ENCODE measurements around the gene TANK.

The TANK gene

DNA sequence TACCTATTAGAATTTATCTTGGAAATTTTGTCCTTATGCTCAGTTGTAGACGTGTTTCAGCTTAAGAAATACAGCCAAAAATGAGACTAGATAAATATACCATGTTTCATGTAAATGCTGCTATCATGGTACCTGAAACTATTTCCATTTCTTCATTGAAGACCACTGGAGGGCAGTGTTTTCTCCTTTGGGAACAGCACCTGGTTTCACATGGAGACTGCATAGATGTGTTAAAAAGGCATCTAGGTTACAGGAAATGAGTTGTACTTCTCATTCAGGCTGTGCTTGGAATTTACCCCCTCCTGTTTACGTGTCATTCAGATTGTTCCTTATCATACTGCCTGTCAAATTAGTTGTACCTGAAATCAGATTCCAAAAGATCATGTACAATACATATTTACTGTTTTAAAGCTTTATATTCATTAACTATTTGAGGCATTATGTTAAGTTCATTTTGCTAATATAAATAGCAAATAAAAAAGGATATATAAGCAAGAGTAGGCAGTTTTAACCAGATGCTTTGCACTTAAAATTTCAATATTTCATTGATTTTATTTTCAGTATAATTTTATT is 90.7 kb downstream of the TANK start:
- H3K36me3 ChIP-seq (ENCODE audit: low read length) = no peaks in the 10 kb centered on the region
- no peak overlapping the region for H3K4me3 ChIP-seq (ENCODE audit: insufficient read depth, low read length, poor library complexity, severe bottlenecking)
- no peaks in the 10 kb centered on the region for H3K9me2 ChIP-seq (replicated peaks; ENCODE audit: insufficient read depth, low read length)
- no peak overlapping the region for H3K4me2 ChIP-seq (ENCODE audit: low read depth, low read length, poor library complexity, severe bottlenecking)
- no peaks in the 10 kb centered on the region for H4K20me1 ChIP-seq (ENCODE audit: low read depth, low read length)
- H3K27me3 ChIP-seq (ENCODE audit: low read length) = no peaks in the 10 kb centered on the region
- H3F3A ChIP-seq (ENCODE audit: insufficient read depth) = no peaks in the 10 kb centered on the region
- H3K79me2 ChIP-seq (ENCODE audit: insufficient read depth, low read length) = no peaks in the 10 kb centered on the region
- no peak overlapping the region for H3K9ac ChIP-seq (ENCODE audit: low read length)
- no peaks in the 10 kb centered on the region for H3K9me3 ChIP-seq (ENCODE audit: insufficient read depth, low read length)
- H2AFZ ChIP-seq (ENCODE audit: low read depth, low read length, severe bottlenecking) = no peak overlapping the region
- TF ChIP-seq EZH2phosphoT487 (conservative IDR thresholded peaks at IDR 0.05; ENCODE audit: low read length) = no peak
- TF ChIP-seq, protein P1, sequence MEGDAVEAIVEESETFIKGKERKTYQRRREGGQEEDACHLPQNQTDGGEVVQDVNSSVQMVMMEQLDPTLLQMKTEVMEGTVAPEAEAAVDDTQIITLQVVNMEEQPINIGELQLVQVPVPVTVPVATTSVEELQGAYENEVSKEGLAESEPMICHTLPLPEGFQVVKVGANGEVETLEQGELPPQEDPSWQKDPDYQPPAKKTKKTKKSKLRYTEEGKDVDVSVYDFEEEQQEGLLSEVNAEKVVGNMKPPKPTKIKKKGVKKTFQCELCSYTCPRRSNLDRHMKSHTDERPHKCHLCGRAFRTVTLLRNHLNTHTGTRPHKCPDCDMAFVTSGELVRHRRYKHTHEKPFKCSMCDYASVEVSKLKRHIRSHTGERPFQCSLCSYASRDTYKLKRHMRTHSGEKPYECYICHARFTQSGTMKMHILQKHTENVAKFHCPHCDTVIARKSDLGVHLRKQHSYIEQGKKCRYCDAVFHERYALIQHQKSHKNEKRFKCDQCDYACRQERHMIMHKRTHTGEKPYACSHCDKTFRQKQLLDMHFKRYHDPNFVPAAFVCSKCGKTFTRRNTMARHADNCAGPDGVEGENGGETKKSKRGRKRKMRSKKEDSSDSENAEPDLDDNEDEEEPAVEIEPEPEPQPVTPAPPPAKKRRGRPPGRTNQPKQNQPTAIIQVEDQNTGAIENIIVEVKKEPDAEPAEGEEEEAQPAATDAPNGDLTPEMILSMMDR (IDR thresholded peaks at IDR 0.05; ENCODE audit: insufficient read depth, low read length, poor library complexity, severe bottlenecking) = peak; percentile 58
- H3K27ac ChIP-seq (ENCODE audit: low read depth, low read length) = no peak overlapping the region

DNA sequence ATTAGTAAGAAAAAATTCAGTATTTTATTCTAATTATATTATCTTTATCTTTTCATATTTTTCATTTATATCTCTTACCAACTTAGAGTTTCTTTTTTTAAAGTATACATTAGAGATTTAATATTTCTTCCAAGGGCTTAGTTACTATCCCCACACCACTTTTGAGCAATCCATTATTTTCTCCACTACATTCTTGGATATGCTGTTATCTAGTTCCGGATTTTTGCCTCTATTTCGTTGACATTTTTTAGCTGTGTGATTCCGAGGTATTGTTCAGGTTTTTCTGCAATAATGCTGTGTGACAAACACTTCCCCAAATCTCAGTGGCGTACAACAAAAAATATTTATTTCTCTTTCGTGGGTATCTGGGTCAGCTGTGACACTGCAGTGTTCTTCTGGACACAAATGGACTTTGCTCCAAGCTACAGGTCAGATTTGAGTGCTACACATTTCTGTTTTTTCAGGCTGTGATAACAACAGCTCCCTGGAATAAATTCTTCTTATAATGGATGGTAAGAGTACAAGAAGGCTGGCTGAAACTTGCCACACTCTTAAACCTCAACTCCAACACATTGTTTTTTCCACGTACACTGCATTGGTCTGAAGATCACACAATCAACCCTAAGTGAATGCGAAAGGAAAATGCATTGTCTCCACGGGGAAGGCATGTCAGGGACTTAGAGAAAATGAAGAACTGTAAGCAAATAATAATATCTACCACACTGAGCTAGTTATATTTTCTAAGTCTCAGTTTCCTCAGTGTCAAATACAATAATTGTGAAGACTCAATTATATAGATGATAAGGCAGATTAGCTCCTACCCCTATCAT is 97.1 kb downstream of the TANK start:
- Histone ChIP-seq H3K9me2 (replicated peaks; ENCODE audit: insufficient read depth, low read length) (no peaks in the 10 kb centered on the region), H3F3A (ENCODE audit: insufficient read depth) (no peaks in the 10 kb centered on the region), H3K9me3 (ENCODE audit: insufficient read depth, low read length) (no peaks in the 10 kb centered on the region), H2AFZ (ENCODE audit: low read depth, low read length, severe bottlenecking) (no peak overlapping the region), H3K79me2 (ENCODE audit: insufficient read depth, low read length) (no peaks in the 10 kb centered on the region), H3K9ac (ENCODE audit: low read length) (no peak overlapping the region), H3K4me2 (ENCODE audit: low read depth, low read length, poor library complexity, severe bottlenecking) (no peak overlapping the region), H3K27me3 (ENCODE audit: low read length) (no peaks in the 10 kb centered on the region), H3K4me3 (ENCODE audit: insufficient read depth, low read length, poor library complexity, severe bottlenecking) (no peak overlapping the region), H3K36me3 (ENCODE audit: low read length) (no peaks in the 10 kb centered on the region), H4K20me1 (ENCODE audit: low read depth, low read length) (no peaks in the 10 kb centered on the region), H3K27ac (ENCODE audit: low read depth, low read length) (no peak overlapping the region)
- TF ChIP-seq EZH2phosphoT487 (conservative IDR thresholded peaks at IDR 0.05; ENCODE audit: low read length) = no peak
- TF ChIP-seq, protein P1 (IDR thresholded peaks at IDR 0.05; ENCODE audit: insufficient read depth, low read length, poor library complexity, severe bottlenecking) = no peak

DNA sequence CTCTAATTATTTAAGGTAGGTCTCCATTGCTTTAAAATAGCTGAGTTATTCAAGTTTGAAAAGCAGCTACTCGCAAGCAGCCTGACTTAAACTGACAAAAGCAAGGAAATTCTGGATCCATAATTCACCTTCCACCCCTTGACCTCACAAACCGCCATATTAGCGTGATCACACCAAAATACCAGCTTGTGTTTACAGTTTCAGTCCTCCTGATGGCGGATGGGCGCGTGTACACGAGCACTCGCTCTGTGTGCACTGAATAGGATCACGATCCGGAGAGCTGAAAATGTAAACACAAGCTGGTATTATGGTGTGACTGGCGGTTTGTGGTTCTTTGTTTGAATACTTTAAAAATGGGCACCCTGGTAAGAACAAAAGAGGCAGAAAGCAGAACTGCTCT is 105.6 kb downstream of the TANK start:
- Histone ChIP-seq H3K27me3 (ENCODE audit: low read length) (no peaks in the 10 kb centered on the region), H3K27ac (ENCODE audit: low read depth, low read length) (no peak overlapping the region)

More for the DNA sequence above, 105.6 kb downstream of the TANK start:
- Histone ChIP-seq H3K9ac (ENCODE audit: low read length) (no peak overlapping the region), H3K4me3 (ENCODE audit: insufficient read depth, low read length, poor library complexity, severe bottlenecking) (no peak overlapping the region), H3K79me2 (ENCODE audit: insufficient read depth, low read length) (no peaks in the 10 kb centered on the region), H3K36me3 (ENCODE audit: low read length) (no peaks in the 10 kb centered on the region), H3F3A (ENCODE audit: insufficient read depth) (no peaks in the 10 kb centered on the region), H3K9me3 (ENCODE audit: insufficient read depth, low read length) (no peaks in the 10 kb centered on the region), H2AFZ (ENCODE audit: low read depth, low read length, severe bottlenecking) (peak overlapping the region; percentile 9), H3K4me2 (ENCODE audit: low read depth, low read length, poor library complexity, severe bottlenecking) (peak overlapping the region; percentile 2), H4K20me1 (ENCODE audit: low read depth, low read length) (no peaks in the 10 kb centered on the region), H3K9me2 (replicated peaks; ENCODE audit: insufficient read depth, low read length) (no peaks in the 10 kb centered on the region)
- TF ChIP-seq EZH2phosphoT487 (conservative IDR thresholded peaks at IDR 0.05; ENCODE audit: low read length) = no peak
- TF ChIP-seq, protein P1 (IDR thresholded peaks at IDR 0.05; ENCODE audit: insufficient read depth, low read length, poor library complexity, severe bottlenecking) = no peak

All from SU-DHL-6 (cell line).